Vagina (tissue), 2 donors: ENCODE measurements around the gene KIDINS220. TPM values are rescaled to one million over a fixed set of nuclear protein-coding genes. Genes with fewer than 3 reads are reported as not detected.

ENCODE experiments used
- DNase-seq, 2 donors: peaks; one replicate each; pipeline ENCODE4 v3.0.0-alpha.2; 2017; ENCODE audit errors: extremely low spot score in 2 of 2
- H3K27ac ChIP-seq: fragments of 200-600 bp; sonication (generic); one replicate; pipeline ENCODE4 v1.5.1; 2019
- H3K27me3 ChIP-seq: fragments of 200-600 bp; sonication (generic); one replicate; pipeline ENCODE4 v1.5.1; 2019
- H3K36me3 ChIP-seq, 2 donors: fragments of 200-600 bp; sonication (generic); one replicate each; pipeline ENCODE4 v1.5.1; 2017 to 2019
- H3K4me1 ChIP-seq: fragments of 200-600 bp; sonication (generic); one replicate; pipeline ENCODE4 v1.5.1; 2019
- H3K4me3 ChIP-seq, 2 donors: fragments of 200-600 bp; sonication (generic); 1 replicate in 1 of 2; 2 replicates in 1 of 2; pipeline ENCODE4 v1.5.1; 2016 to 2019
- H3K9me3 ChIP-seq: fragments of 200-600 bp; sonication (generic); one replicate; pipeline ENCODE4 v1.5.1; 2019
- POLR2A ChIP-seq, 2 donors: fragments of 450-650 bp; IDR thresholded peaks; one replicate each; pipeline ENCODE4 v1.6.1; 2017; ENCODE audit warnings: antibody characterized with exemption in 2 of 2, mild to moderate bottlenecking in 2 of 2, moderate library complexity in 2 of 2
- POLR2AphosphoS5 ChIP-seq, 2 donors: sonication (generic); formaldehyde crosslinking; IDR thresholded peaks; one replicate each; pipeline ENCODE4 v1.9.0; 2017; ENCODE audit warnings: antibody characterized with exemption in 2 of 2, mild to moderate bottlenecking in 2 of 2, low read depth in 1 of 2; ENCODE audit not compliant: insufficient read depth in 1 of 2
- intact Hi-C: fragments of 100-400 bp; cut with DNase I; formaldehyde crosslinking; loops from one replicate; pipeline ENCODE4 v1.15.1; 2023
- total RNA-seq: library from RNA; depleted of rRNA; stranded (reverse); fragments of >200 nt; gene quantifications from one replicate; pipeline ENCODE4 v1.2.3, GENCODE V29; 2016
- TF ChIP-seq, protein P1 (sequence below), 3 experiments: fragments of 450-650 bp in 2 of 3; fragments of 200-600 bp in 1 of 3; sonication (generic) in 1 of 3; IDR thresholded peaks; one replicate each; pipeline ENCODE4 v1.5.1; 2017 to 2019; ENCODE audit warnings: antibody characterized with exemption in 3 of 3, mild to moderate bottlenecking in 2 of 3, moderate library complexity in 2 of 3

Gene KIDINS220
- total RNA-seq, 1 donor from 2014 or later: 67.8 TPM

DNA sequence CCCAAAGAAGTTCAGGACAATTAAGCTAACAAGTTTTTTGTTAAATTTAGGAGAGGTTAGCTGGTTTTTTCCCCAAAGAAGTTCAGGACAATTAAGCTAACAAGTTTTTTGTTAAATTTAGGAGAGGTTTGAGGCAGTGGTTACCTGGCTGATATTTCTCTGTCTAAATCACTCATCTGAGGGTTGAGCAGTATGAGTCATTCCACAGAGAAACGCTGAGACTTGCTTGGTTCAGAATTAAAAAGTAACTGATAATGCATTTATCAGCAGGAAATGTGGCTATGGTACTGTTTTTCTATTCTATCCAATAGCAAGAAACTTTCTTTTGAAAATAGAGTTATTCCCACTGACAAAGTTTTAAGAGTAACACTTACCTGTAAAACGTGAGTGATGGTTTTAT, 22.8 kb upstream of the KIDINS220 start:
- Histone ChIP-seq H3K4me3 (no peak overlapping the region), H3K27me3 (no peaks in the 10 kb centered on the region), H3K27ac (no peak overlapping the region), H3K4me1 (no peaks in the 10 kb centered on the region), H3K9me3 (no peaks in the 10 kb centered on the region), H3K36me3 (peaks cover 0 to 8% of the 10 kb centered on the region in 2 donors)
- no peak for DNase-seq
- intact Hi-C loops: no loop called here
- TF ChIP-seq, protein P1, sequence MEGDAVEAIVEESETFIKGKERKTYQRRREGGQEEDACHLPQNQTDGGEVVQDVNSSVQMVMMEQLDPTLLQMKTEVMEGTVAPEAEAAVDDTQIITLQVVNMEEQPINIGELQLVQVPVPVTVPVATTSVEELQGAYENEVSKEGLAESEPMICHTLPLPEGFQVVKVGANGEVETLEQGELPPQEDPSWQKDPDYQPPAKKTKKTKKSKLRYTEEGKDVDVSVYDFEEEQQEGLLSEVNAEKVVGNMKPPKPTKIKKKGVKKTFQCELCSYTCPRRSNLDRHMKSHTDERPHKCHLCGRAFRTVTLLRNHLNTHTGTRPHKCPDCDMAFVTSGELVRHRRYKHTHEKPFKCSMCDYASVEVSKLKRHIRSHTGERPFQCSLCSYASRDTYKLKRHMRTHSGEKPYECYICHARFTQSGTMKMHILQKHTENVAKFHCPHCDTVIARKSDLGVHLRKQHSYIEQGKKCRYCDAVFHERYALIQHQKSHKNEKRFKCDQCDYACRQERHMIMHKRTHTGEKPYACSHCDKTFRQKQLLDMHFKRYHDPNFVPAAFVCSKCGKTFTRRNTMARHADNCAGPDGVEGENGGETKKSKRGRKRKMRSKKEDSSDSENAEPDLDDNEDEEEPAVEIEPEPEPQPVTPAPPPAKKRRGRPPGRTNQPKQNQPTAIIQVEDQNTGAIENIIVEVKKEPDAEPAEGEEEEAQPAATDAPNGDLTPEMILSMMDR (IDR thresholded peaks at IDR 0.05): no peak
- no peak for TF ChIP-seq POLR2A (IDR thresholded peaks at IDR 0.05)
- TF ChIP-seq POLR2AphosphoS5 (IDR thresholded peaks at IDR 0.05; ENCODE audit: insufficient read depth in 1 of 2, low read depth in 1 of 2): no peak

DNA sequence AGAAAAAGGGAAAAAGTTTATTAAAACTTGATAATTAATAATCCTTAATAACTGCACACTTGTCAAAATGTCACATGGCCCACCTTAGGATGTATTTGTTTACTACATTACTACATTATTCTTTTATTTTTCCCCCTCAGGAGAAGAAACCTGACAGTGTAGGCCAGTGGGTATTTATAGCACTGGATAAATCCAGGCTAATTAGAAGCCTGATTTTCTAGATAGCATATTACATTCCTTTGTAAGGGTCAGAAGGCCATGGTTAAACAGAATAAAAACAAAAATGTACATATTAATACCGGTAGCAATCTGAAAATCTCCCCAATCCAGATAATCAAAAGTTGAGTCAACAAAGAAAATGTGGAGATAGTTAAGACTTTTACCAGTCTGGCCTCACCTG, 21.5 kb upstream of the KIDINS220 start:
- Histone ChIP-seq H3K4me1 (no peaks in the 10 kb centered on the region), H3K36me3 (peaks cover 0 to 7% of the 10 kb centered on the region in 2 donors), H3K27me3 (no peaks in the 10 kb centered on the region), H3K4me3 (no peak overlapping the region), H3K27ac (no peak overlapping the region), H3K9me3 (no peaks in the 10 kb centered on the region)
- no peak for TF ChIP-seq POLR2A (IDR thresholded peaks at IDR 0.05)
- TF ChIP-seq, protein P1 (IDR thresholded peaks at IDR 0.05): no peak
- no peak for TF ChIP-seq POLR2AphosphoS5 (IDR thresholded peaks at IDR 0.05; ENCODE audit: insufficient read depth in 1 of 2, low read depth in 1 of 2)
- intact Hi-C loops: no loop called here
- no peak for DNase-seq

DNA sequence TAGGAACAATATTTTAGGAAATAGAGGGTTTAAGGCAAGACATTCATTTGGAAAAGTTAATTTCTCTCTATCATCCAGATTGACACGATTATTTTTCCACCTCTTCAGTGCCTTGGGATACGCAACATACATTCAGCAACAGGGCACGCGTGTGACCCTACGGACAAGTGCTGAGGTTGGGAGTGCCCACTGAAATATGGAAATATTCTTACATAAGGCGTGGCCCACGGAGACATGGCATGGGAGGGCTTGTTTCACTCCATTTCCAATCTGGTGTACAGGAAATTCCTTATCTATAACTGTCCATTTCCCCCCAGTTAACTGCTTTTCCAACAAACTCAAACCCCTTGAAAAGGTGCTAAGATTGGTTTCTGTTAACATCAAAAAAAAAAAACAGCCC, 20.9 kb upstream of the KIDINS220 start:
- H3K27me3 ChIP-seq: no peaks in the 10 kb centered on the region
- no peak overlapping the region for H3K4me3 ChIP-seq
- peaks cover 0 to under 1% of the 10 kb centered on the region in 2 donors for H3K36me3 ChIP-seq
- H3K9me3 ChIP-seq: no peaks in the 10 kb centered on the region
- DNase-seq: no peak
- no peaks in the 10 kb centered on the region for H3K4me1 ChIP-seq
- no peak overlapping the region for H3K27ac ChIP-seq
- intact Hi-C loops: no loop called here
- TF ChIP-seq POLR2A (IDR thresholded peaks at IDR 0.05) (no peak), POLR2AphosphoS5 (IDR thresholded peaks at IDR 0.05; ENCODE audit: insufficient read depth in 1 of 2, low read depth in 1 of 2) (no peak)
- TF ChIP-seq, protein P1 (IDR thresholded peaks at IDR 0.05): no peak

DNA sequence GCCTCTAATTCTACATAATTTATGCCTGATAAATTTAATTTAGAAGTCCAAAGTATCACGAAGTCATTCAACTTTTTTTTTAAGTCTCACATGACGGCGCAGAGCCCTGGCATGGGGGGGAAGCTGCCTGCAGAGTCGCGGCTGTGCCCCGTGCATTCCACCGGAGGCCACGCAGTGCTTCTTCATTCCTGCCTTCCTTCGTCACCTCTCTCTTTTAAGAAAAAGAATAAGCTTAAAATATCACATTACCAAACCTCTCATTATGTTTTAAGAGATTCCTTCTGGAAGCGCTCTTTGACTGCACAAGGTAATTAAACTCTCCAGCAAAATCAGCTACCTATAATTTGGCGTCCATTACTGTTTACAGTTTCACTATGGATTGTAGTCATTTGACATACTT, 20.3 kb upstream of the KIDINS220 start:
- Histone ChIP-seq H3K4me1 (no peaks in the 10 kb centered on the region), H3K27me3 (no peaks in the 10 kb centered on the region), H3K27ac (no peak overlapping the region), H3K9me3 (no peaks in the 10 kb centered on the region), H3K36me3 (no peaks in the 10 kb centered on the region), H3K4me3 (no peak overlapping the region)
- intact Hi-C loops: no loop called here
- TF ChIP-seq POLR2AphosphoS5 (IDR thresholded peaks at IDR 0.05; ENCODE audit: insufficient read depth in 1 of 2, low read depth in 1 of 2) (no peak), POLR2A (IDR thresholded peaks at IDR 0.05) (no peak)
- no peak for DNase-seq

DNA sequence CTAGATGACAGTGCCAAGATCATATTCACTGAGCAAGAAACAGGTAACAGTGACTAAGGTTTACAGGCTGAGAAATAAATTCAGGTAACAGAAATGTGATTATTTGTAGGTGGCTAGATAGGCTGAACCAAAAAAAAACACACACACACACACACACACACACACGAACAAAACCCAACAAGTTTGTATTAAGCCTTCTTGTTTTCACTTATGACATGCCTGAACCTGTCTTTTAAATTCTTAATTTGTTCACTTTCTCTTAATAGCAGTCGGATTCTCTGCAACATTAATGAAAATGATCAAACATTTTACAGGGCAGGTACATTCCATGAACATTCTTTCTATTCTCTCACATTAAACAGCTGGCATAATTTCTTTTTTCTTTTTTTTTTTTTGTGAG, 18.8 kb upstream of the KIDINS220 start:
- Histone ChIP-seq H3K27me3 (no peaks in the 10 kb centered on the region), H3K4me3 (no peak overlapping the region), H3K9me3 (no peaks in the 10 kb centered on the region), H3K36me3 (no peaks in the 10 kb centered on the region), H3K27ac (no peak overlapping the region), H3K4me1 (no peaks in the 10 kb centered on the region)
- intact Hi-C loops: no loop called here
- no peak for DNase-seq
- no peak for TF ChIP-seq POLR2AphosphoS5 (IDR thresholded peaks at IDR 0.05; ENCODE audit: insufficient read depth in 1 of 2, low read depth in 1 of 2)
- no peak for TF ChIP-seq POLR2A (IDR thresholded peaks at IDR 0.05)
- TF ChIP-seq, protein P1 (IDR thresholded peaks at IDR 0.05): no peak
